ENCODE data around the gene MMP25.

DNA sequence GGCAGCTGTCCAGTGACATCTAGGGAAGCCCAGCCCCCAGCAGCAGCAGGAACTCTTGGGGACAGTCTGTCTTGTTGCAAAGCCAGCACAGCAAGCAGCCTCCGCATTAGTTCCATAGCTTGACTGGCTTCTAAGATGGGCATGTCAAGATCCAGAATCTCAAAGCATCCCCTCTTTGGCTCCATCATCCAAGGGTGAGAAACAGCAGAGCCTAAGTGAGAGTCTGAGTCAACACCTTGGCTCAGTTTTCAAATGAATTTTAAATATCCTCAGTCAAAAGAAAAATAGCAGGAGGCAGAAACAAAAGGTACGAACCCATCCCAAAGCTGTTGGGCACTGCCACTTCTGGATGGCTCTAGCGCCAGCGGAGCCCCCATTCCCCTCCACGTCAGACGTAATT, 31.4 kb upstream of the MMP25 start:
- TF ChIP-seq POLR2A (IDR thresholded peaks at IDR 0.05) (no peak), CTCF (IDR thresholded peaks at IDR 0.05) (no peak)
